ENCODE data around the gene HOOK2. TPM values are rescaled to one million over a fixed set of nuclear protein-coding genes. Genes with fewer than 3 reads are reported as not detected.

HOOK2 gene
- total and polyA plus RNA-seq, 2 experiments from 2014 or later, result 56.9 to 86.4 TPM

DNA sequence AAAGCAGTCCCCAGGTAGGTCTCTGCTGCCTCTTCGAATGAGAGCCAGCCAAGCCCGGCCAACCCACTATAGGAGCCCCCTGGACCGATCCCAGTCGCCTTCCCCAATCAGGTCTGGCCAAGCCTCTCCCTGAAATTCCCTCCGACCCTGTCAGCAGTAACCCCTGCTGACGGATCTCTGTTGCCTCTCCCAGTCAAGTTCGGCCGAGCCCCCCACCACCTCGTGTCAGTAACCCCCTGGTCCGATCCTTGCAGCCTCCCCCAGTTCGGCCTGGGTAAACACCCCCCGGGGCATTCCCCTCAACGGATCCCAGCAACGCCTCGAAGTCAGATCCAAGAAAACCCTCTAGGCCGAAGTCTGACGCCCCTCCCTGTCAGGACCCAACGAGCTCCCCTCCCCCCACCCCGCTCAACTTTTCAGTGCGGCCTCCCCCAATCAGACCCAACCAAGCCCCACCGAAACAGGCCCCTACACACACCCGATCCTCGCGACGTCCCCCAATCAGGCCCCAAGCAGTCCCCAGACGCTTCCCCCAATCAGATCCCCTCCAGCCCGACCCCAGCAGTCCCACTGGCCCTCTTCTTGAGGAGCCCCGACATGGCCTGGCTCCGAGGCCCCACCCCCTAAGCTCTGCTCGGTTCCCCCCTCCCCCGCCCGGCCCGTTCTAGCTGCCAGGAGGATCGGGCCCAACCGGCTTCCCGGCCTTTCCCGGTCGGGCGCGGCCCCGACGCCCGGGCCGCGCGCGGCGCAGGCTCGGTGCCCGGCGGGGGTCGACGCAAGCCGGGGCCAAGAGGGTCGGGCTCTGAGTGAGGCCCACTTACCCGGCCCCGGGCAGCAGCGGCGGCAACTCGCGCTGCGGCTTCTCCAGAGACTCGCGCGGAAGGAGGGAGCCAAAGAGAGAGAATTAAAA lies 53.4 kb downstream of the HOOK2 start:
- H3K36me3 ChIP-seq (ENCODE audit: insufficient read depth), result peaks cover 11% of the 10 kb centered on the region; the same call in 1 of the 2 replicates
- peak; percentile 93 for DNase-seq (ENCODE audit: low spot score)
- peak overlapping the region; percentile 100 for H3K4me2 ChIP-seq
- Mint-ChIP-seq H3K4me3 (peak overlapping the region; percentile 91), H3K27me3 (ENCODE audit: insufficient read depth, low read depth, poor library complexity) (peaks cover 27% of the 10 kb centered on the region), H3K27ac (peak overlapping the region; percentile 95), H3K36me3 (ENCODE audit: low read depth) (peaks cover 40% of the 10 kb centered on the region), H3K9me3 (no peaks in the 10 kb centered on the region), H3K4me1 (peaks cover 14% of the 10 kb centered on the region)
- peaks cover 36% of the 10 kb centered on the region for H3F3A ChIP-seq (replicated peaks; ENCODE audit: low read depth)
- peak overlapping the region; percentile 80 for H3K4me3 ChIP-seq
- no peaks in the 10 kb centered on the region for H3K9me2 ChIP-seq (ENCODE audit: insufficient read depth)
- peaks cover 26% of the 10 kb centered on the region; the same call in 1 of the 2 replicates for H4K20me1 ChIP-seq (replicated peaks; ENCODE audit: insufficient read depth)
- ATAC-seq, result peak; percentile 72
- peaks cover 71% of the 10 kb centered on the region for H3K79me2 ChIP-seq (replicated peaks; ENCODE audit: insufficient read depth)
- H3K4me1 ChIP-seq (ENCODE audit: insufficient read depth), result peaks cover 9% of the 10 kb centered on the region; the same call in 1 of the 2 replicates
- no peaks in the 10 kb centered on the region for H3K27me3 ChIP-seq (ENCODE audit: insufficient read depth)
- peak overlapping the region; percentile 96 for H3K27ac ChIP-seq (ENCODE audit: low read depth)
- H2AFZ ChIP-seq, result no peak overlapping the region
- TF ChIP-seq EZH2phosphoT487 (IDR thresholded peaks at IDR 0.05; ENCODE audit: unreplicated experiment) (no peak), ZNF114 (CRISPR knock-in tag; IDR thresholded peaks at IDR 0.05) (no peak), JUNB (IDR thresholded peaks at IDR 0.05; ENCODE audit: unreplicated experiment) (no peak), NANOG (IDR thresholded peaks at IDR 0.05; ENCODE audit: borderline replicate concordance) (no peak), ZNF331 (CRISPR knock-in tag; IDR thresholded peaks at IDR 0.05; ENCODE audit: low read depth) (no peak)

DNA sequence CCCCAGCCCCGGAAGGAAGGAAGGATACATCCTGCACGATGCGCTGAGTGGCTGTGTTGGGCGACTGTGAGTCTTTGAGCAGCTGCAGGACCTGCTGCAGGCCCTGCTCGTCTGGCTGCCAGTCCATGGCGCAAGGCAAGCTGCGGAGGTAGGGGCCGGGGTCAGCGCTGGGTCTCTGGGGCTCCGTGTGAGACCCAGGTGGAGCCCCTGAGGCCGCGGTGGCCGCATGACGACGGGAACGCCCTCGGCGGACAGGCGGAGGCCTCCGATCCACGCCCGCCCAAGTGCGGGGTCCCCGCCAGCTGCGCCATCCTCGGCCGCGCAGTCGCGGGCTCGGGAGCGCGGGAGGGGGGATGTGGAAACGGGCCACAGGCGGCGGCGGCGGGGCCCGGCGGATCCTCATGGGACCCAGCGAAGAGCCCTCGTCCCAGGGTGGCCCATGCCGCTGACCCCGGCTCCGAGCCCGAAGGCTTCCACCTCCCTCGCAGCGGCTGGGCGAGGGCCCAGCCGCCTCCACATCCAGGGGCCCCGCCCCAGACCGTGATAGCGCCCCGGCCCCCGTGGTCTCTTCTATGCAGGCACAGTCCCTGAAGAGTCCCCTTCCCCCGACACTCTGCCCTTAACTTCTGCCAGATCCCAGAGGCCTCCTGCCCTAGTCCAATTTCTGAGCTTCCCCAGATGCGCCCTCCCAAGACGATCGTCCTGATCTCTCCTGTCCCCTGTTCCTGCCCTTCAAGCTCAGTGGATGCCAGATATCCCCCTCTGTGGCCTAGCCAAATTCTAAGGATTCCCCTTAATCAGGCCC lies 54.3 kb downstream of the HOOK2 start:
- peaks cover 79% of the 10 kb centered on the region for H3K79me2 ChIP-seq (replicated peaks; ENCODE audit: insufficient read depth)
- Mint-ChIP-seq H3K4me3 (peak overlapping the region; percentile 91), H3K27me3 (ENCODE audit: insufficient read depth, low read depth, poor library complexity) (peaks cover 27% of the 10 kb centered on the region), H3K36me3 (ENCODE audit: low read depth) (peaks cover 48% of the 10 kb centered on the region), H3K9me3 (peaks cover 4% of the 10 kb centered on the region; the same call in 1 of the 3 replicates), H3K27ac (peak overlapping the region; percentile 90), H3K4me1 (peaks cover 8% of the 10 kb centered on the region)
- H3F3A ChIP-seq (replicated peaks; ENCODE audit: low read depth), result peaks cover 34% of the 10 kb centered on the region
- H4K20me1 ChIP-seq (replicated peaks; ENCODE audit: insufficient read depth), result peaks cover 33% of the 10 kb centered on the region
- no peak overlapping the region for H2AFZ ChIP-seq
- peaks cover 9% of the 10 kb centered on the region; the same call in 1 of the 2 replicates for H3K4me1 ChIP-seq (ENCODE audit: insufficient read depth)
- no peaks in the 10 kb centered on the region for H3K27me3 ChIP-seq (ENCODE audit: insufficient read depth)
- DNase-seq (ENCODE audit: low spot score) (peak; percentile 43), ATAC-seq (peak; percentile 3)
- H3K4me3 ChIP-seq, result peak overlapping the region; percentile 80
- peak overlapping the region; percentile 100 for H3K4me2 ChIP-seq
- no peaks in the 10 kb centered on the region for H3K9me2 ChIP-seq (ENCODE audit: insufficient read depth)
- peak overlapping the region; percentile 96; the same call in 1 of the 2 replicates for H3K27ac ChIP-seq (ENCODE audit: low read depth)
- peaks cover 18% of the 10 kb centered on the region for H3K36me3 ChIP-seq (ENCODE audit: insufficient read depth)
- TF ChIP-seq, protein P1, sequence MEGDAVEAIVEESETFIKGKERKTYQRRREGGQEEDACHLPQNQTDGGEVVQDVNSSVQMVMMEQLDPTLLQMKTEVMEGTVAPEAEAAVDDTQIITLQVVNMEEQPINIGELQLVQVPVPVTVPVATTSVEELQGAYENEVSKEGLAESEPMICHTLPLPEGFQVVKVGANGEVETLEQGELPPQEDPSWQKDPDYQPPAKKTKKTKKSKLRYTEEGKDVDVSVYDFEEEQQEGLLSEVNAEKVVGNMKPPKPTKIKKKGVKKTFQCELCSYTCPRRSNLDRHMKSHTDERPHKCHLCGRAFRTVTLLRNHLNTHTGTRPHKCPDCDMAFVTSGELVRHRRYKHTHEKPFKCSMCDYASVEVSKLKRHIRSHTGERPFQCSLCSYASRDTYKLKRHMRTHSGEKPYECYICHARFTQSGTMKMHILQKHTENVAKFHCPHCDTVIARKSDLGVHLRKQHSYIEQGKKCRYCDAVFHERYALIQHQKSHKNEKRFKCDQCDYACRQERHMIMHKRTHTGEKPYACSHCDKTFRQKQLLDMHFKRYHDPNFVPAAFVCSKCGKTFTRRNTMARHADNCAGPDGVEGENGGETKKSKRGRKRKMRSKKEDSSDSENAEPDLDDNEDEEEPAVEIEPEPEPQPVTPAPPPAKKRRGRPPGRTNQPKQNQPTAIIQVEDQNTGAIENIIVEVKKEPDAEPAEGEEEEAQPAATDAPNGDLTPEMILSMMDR (conservative IDR thresholded peaks at IDR 0.05; ENCODE audit: low read depth in 2 of 2), result no peak
- TF ChIP-seq, protein P2, sequence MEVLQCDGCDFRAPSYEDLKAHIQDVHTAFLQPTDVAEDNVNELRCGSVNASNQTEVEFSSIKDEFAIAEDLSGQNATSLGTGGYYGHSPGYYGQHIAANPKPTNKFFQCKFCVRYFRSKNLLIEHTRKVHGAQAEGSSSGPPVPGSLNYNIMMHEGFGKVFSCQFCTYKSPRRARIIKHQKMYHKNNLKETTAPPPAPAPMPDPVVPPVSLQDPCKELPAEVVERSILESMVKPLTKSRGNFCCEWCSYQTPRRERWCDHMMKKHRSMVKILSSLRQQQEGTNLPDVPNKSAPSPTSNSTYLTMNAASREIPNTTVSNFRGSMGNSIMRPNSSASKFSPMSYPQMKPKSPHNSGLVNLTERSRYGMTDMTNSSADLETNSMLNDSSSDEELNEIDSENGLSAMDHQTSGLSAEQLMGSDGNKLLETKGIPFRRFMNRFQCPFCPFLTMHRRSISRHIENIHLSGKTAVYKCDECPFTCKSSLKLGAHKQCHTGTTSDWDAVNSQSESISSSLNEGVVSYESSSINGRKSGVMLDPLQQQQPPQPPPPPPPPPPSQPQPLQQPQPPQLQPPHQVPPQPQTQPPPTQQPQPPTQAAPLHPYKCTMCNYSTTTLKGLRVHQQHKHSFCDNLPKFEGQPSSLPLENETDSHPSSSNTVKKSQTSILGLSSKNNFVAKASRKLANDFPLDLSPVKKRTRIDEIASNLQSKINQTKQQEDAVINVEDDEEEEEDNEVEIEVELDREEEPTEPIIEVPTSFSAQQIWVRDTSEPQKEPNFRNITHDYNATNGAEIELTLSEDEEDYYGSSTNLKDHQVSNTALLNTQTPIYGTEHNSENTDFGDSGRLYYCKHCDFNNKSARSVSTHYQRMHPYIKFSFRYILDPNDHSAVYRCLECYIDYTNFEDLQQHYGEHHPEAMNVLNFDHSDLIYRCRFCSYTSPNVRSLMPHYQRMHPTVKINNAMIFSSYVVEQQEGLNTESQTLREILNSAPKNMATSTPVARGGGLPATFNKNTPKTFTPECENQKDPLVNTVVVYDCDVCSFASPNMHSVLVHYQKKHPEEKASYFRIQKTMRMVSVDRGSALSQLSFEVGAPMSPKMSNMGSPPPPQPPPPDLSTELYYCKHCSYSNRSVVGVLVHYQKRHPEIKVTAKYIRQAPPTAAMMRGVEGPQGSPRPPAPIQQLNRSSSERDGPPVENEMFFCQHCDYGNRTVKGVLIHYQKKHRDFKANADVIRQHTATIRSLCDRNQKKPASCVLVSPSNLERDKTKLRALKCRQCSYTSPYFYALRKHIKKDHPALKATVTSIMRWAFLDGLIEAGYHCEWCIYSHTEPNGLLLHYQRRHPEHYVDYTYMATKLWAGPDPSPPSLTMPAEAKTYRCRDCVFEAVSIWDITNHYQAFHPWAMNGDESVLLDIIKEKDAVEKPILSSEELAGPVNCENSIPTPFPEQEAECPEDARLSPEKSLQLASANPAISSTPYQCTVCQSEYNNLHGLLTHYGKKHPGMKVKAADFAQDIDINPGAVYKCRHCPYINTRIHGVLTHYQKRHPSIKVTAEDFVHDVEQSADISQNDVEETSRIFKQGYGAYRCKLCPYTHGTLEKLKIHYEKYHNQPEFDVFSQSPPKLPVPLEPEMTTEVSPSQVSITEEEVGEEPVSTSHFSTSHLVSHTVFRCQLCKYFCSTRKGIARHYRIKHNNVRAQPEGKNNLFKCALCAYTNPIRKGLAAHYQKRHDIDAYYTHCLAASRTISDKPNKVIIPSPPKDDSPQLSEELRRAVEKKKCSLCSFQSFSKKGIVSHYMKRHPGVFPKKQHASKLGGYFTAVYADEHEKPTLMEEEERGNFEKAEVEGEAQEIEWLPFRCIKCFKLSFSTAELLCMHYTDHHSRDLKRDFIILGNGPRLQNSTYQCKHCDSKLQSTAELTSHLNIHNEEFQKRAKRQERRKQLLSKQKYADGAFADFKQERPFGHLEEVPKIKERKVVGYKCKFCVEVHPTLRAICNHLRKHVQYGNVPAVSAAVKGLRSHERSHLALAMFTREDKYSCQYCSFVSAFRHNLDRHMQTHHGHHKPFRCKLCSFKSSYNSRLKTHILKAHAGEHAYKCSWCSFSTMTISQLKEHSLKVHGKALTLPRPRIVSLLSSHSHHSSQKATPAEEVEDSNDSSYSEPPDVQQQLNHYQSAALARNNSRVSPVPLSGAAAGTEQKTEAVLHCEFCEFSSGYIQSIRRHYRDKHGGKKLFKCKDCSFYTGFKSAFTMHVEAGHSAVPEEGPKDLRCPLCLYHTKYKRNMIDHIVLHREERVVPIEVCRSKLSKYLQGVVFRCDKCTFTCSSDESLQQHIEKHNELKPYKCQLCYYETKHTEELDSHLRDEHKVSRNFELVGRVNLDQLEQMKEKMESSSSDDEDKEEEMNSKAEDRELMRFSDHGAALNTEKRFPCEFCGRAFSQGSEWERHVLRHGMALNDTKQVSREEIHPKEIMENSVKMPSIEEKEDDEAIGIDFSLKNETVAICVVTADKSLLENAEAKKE (CRISPR knock-in tag; IDR thresholded peaks at IDR 0.05), result no peak
- TF ChIP-seq ZNF114 (CRISPR knock-in tag; IDR thresholded peaks at IDR 0.05), result no peak
- TF ChIP-seq EZH2 (IDR thresholded peaks at IDR 0.05; ENCODE audit: low read depth, unreplicated experiment), result no peak
- TF ChIP-seq POLR2AphosphoS5 (IDR thresholded peaks at IDR 0.05; ENCODE audit: low read depth), result no peak
- TF ChIP-seq STAT1 (IDR thresholded peaks at IDR 0.05; ENCODE audit: unreplicated experiment), result no peak
- no peak for TF ChIP-seq EZH2phosphoT487 (IDR thresholded peaks at IDR 0.05; ENCODE audit: unreplicated experiment)
- no peak for TF ChIP-seq JUNB (IDR thresholded peaks at IDR 0.05; ENCODE audit: unreplicated experiment)
- TF ChIP-seq NANOG (IDR thresholded peaks at IDR 0.05; ENCODE audit: borderline replicate concordance), result no peak
- no peak for TF ChIP-seq CREB1 (CRISPR knock-in tag; IDR thresholded peaks at IDR 0.05; ENCODE audit: low read depth)
